ENCODE measurements around the gene SLC36A3.
"Not testable (repeated sequence)": the region's sequence is repeated elsewhere in the genome, so short reads cannot be mapped to it uniquely, and the experiment has no call there.

The SLC36A3 gene

GRCh38 chr5:151259931-151260330, 43.6 kb downstream of the SLC36A3 start:
- Mint-ChIP-seq H3K4me1 (ENCODE audit: low read depth) (peaks cover 24% of the 10 kb centered on the region), H3K36me3 (ENCODE audit: low read depth) (peaks cover 12% of the 10 kb centered on the region), H3K9me3 (no peaks in the 10 kb centered on the region), H3K27me3 (no peaks in the 10 kb centered on the region), H3K4me3 (no peak overlapping the region), H3K27ac (no peak overlapping the region)
- DNase-seq = no peak

- H3K27ac Mint-ChIP-seq = peak overlapping the region; percentile 15
Observed at GRCh38 chr5:151258816-151259215, 44.8 kb downstream of the SLC36A3 start.

GRCh38 chr5:151258201-151258611, 45.4 kb downstream of the SLC36A3 start:
- DNase-seq = no peak
- no peaks in the 10 kb centered on the region for H3K9me3 Mint-ChIP-seq
- peaks cover 7% of the 10 kb centered on the region for H3K36me3 Mint-ChIP-seq (ENCODE audit: low read depth)
- H3K27ac Mint-ChIP-seq = no peak overlapping the region
- H3K27me3 Mint-ChIP-seq = no peaks in the 10 kb centered on the region
- no peak overlapping the region for H3K4me3 Mint-ChIP-seq
- peaks cover 27% of the 10 kb centered on the region for H3K4me1 Mint-ChIP-seq (ENCODE audit: low read depth)

More at GRCh38 chr5:151258816-151259215, 44.8 kb downstream of the SLC36A3 start:
- H3K4me3 Mint-ChIP-seq = no peak overlapping the region
- no peaks in the 10 kb centered on the region for H3K9me3 Mint-ChIP-seq
- H3K27me3 Mint-ChIP-seq = no peaks in the 10 kb centered on the region
- peaks cover 26% of the 10 kb centered on the region for H3K4me1 Mint-ChIP-seq (ENCODE audit: low read depth)
- H3K36me3 Mint-ChIP-seq (ENCODE audit: low read depth) = peaks cover 9% of the 10 kb centered on the region
- no peak for DNase-seq

GRCh38 chr5:151257731-151258181, 45.8 kb downstream of the SLC36A3 start:
- Mint-ChIP-seq H3K4me3 (no peak overlapping the region), H3K36me3 (ENCODE audit: low read depth) (peaks cover 7% of the 10 kb centered on the region), H3K4me1 (ENCODE audit: low read depth) (peaks cover 28% of the 10 kb centered on the region), H3K27ac (no peak overlapping the region), H3K9me3 (no peaks in the 10 kb centered on the region), H3K27me3 (no peaks in the 10 kb centered on the region)
- DNase-seq = no peak

- no peak overlapping the region for H3K27ac Mint-ChIP-seq
- no peak for DNase-seq
- no peaks in the 10 kb centered on the region for H3K27me3 Mint-ChIP-seq
- H3K9me3 Mint-ChIP-seq = no peaks in the 10 kb centered on the region
- no peak overlapping the region for H3K4me3 Mint-ChIP-seq
- H3K36me3 Mint-ChIP-seq (ENCODE audit: low read depth) = peaks cover 2% of the 10 kb centered on the region
- peaks cover 44% of the 10 kb centered on the region for H3K4me1 Mint-ChIP-seq (ENCODE audit: low read depth)
Observed at GRCh38 chr5:151255621-151256286, 47.8 kb downstream of the SLC36A3 start.

- H3K27me3 Mint-ChIP-seq; DNase-seq; H3K4me3 Mint-ChIP-seq; H3K27ac Mint-ChIP-seq; H3K9me3 Mint-ChIP-seq; H3K36me3 Mint-ChIP-seq (ENCODE audit: low read depth): not testable (repeated sequence)
- H3K4me1 Mint-ChIP-seq (ENCODE audit: low read depth) = peaks cover 51% of the 10 kb centered on the region
Observed at GRCh38 chr5:151254990-151255389, 48.6 kb downstream of the SLC36A3 start.

- peaks cover 2% of the 10 kb centered on the region for H3K36me3 Mint-ChIP-seq (ENCODE audit: low read depth)
- H3K4me3 Mint-ChIP-seq = peak overlapping the region; percentile 89
- H3K27me3 Mint-ChIP-seq = no peaks in the 10 kb centered on the region
- DNase-seq = no peak
- peaks cover 51% of the 10 kb centered on the region for H3K4me1 Mint-ChIP-seq (ENCODE audit: low read depth)
- no peaks in the 10 kb centered on the region for H3K9me3 Mint-ChIP-seq
- H3K27ac Mint-ChIP-seq = no peak overlapping the region
Observed at GRCh38 chr5:151254556-151254955, 49.0 kb downstream of the SLC36A3 start.

GRCh38 chr5:151253605-151253950, 50.0 kb downstream of the SLC36A3 start:
- Mint-ChIP-seq H3K4me3 (peak overlapping the region; percentile 89), H3K36me3 (ENCODE audit: low read depth) (peaks cover 2% of the 10 kb centered on the region), H3K27ac (peak overlapping the region; percentile 85), H3K27me3 (no peaks in the 10 kb centered on the region), H3K9me3 (no peaks in the 10 kb centered on the region), H3K4me1 (ENCODE audit: low read depth) (peaks cover 49% of the 10 kb centered on the region)
- no peak for DNase-seq

GRCh38 chr5:151252762-151253604, 50.6 kb downstream of the SLC36A3 start, which contains the start of gene GM2A:
TSS of gene GM2A (plus strand) at chr5:151253185. CDS start at chr5:151253217, 32 bp downstream.
- Mint-ChIP-seq H3K27ac (peak within 1 kb of the TSS; percentile 94), H3K36me3 (ENCODE audit: low read depth) (peaks cover 2% of the 10 kb centered on the region), H3K9me3 (no peaks in the 10 kb centered on the region), H3K27me3 (no peaks in the 10 kb centered on the region), H3K4me1 (ENCODE audit: low read depth) (peaks cover 49% of the 10 kb centered on the region), H3K4me3 (peak within 1 kb of the TSS; percentile 89)
- DNase-seq = peak; percentile 96

GRCh38 chr5:151251621-151252020, 51.9 kb downstream of the SLC36A3 start:
- no peak for DNase-seq

GRCh38 chr5:151251001-151251551, 52.5 kb downstream of the SLC36A3 start:
- no peaks in the 10 kb centered on the region for H3K27me3 Mint-ChIP-seq
- H3K27ac Mint-ChIP-seq = peak overlapping the region; percentile 83
- H3K9me3 Mint-ChIP-seq = no peaks in the 10 kb centered on the region
- peak overlapping the region; percentile 86 for H3K4me3 Mint-ChIP-seq
- peaks cover 2% of the 10 kb centered on the region for H3K36me3 Mint-ChIP-seq (ENCODE audit: low read depth)
- DNase-seq = peak; percentile 42
- peaks cover 49% of the 10 kb centered on the region for H3K4me1 Mint-ChIP-seq (ENCODE audit: low read depth)

More at GRCh38 chr5:151251621-151252020, 51.9 kb downstream of the SLC36A3 start:
- Mint-ChIP-seq H3K9me3 (no peaks in the 10 kb centered on the region), H3K27me3 (no peaks in the 10 kb centered on the region), H3K36me3 (ENCODE audit: low read depth) (peaks cover 2% of the 10 kb centered on the region), H3K4me1 (ENCODE audit: low read depth) (peaks cover 49% of the 10 kb centered on the region), H3K27ac (peak overlapping the region; percentile 83), H3K4me3 (peak overlapping the region; percentile 86)

- Mint-ChIP-seq H3K36me3 (ENCODE audit: low read depth) (peaks cover 2% of the 10 kb centered on the region), H3K4me3 (peak overlapping the region; percentile 86), H3K27ac (peak overlapping the region; percentile 83), H3K9me3 (no peaks in the 10 kb centered on the region), H3K27me3 (no peaks in the 10 kb centered on the region), H3K4me1 (ENCODE audit: low read depth) (peaks cover 46% of the 10 kb centered on the region)
- no peak for DNase-seq
Observed at GRCh38 chr5:151250346-151251000, 53.1 kb downstream of the SLC36A3 start.

GRCh38 chr5:151249281-151249680, 54.3 kb downstream of the SLC36A3 start:
- DNase-seq = no peak
- no peak overlapping the region for H3K4me3 Mint-ChIP-seq

GRCh38 chr5:151248651-151249050, 54.9 kb downstream of the SLC36A3 start:
- no peaks in the 10 kb centered on the region for H3K27me3 Mint-ChIP-seq
- H3K36me3 Mint-ChIP-seq (ENCODE audit: low read depth) = peaks cover 2% of the 10 kb centered on the region
- H3K27ac Mint-ChIP-seq = no peak overlapping the region
- no peaks in the 10 kb centered on the region for H3K9me3 Mint-ChIP-seq
- no peak for DNase-seq
- no peak overlapping the region for H3K4me3 Mint-ChIP-seq
- H3K4me1 Mint-ChIP-seq (ENCODE audit: low read depth) = peaks cover 42% of the 10 kb centered on the region

More at GRCh38 chr5:151249281-151249680, 54.3 kb downstream of the SLC36A3 start:
- Mint-ChIP-seq H3K9me3 (no peaks in the 10 kb centered on the region), H3K27ac (no peak overlapping the region), H3K36me3 (ENCODE audit: low read depth) (peaks cover 2% of the 10 kb centered on the region), H3K4me1 (ENCODE audit: low read depth) (peaks cover 41% of the 10 kb centered on the region), H3K27me3 (no peaks in the 10 kb centered on the region)
